ENCODE data around the gene FMNL1. TPM values are rescaled to one million over a fixed set of nuclear protein-coding genes. Genes with fewer than 3 reads are reported as not detected.
A peak's percentile ranks its signal among the peaks of the same experiment; 100 is the strongest.

Gene FMNL1
- total RNA-seq, 2 donors from 2014 or later: 3.5 to 4.5 TPM

GRCh38 chr17:45277216-45277849 lies 55.6 kb downstream of the FMNL1 start:
- Histone ChIP-seq H3K4me1 (ENCODE audit: control insufficient read depth, insufficient read depth, low read length) (peaks cover 4% of the 10 kb centered on the region), H3K27me3 (ENCODE audit: control insufficient read depth, insufficient read depth, low read length, poor library complexity, severe bottlenecking) (no peaks in the 10 kb centered on the region), H3K27ac (ENCODE audit: low read depth, low read length) (no peak overlapping the region), H3K9ac (ENCODE audit: extremely low read depth, low read length, poor library complexity, severe bottlenecking) (no peak overlapping the region), H3K36me3 (ENCODE audit: control insufficient read depth, insufficient read depth, low read length) (peaks cover 9% of the 10 kb centered on the region), H3K9me3 (ENCODE audit: control insufficient read depth, low read length) (no peaks in the 10 kb centered on the region), H3K4me3 (ENCODE audit: low read length) (no peak overlapping the region)
- DNase-seq: peak; percentile 98
- Mint-ChIP-seq H3K9me3 (no peaks in the 10 kb centered on the region), H3K36me3 (ENCODE audit: low read depth) (peaks cover 12% of the 10 kb centered on the region), H3K4me1 (peaks cover 5% of the 10 kb centered on the region), H3K27ac (no peak overlapping the region), H3K27me3 (ENCODE audit: insufficient read depth) (no peaks in the 10 kb centered on the region), H3K4me3 (no peak overlapping the region)
- peak; percentile 90 for TF ChIP-seq CTCF (conservative IDR thresholded peaks at IDR 0.05)
- 65 to 76% methylated on average over 14 to 16 of the region's 16 CpGs for WGBS, 2 experiments (ENCODE audit: insufficient coverage in 1 of 2, insufficient read length in 1 of 2)

GRCh38 chr17:45277992-45278391 lies 56.3 kb downstream of the FMNL1 start:
- TF ChIP-seq CTCF (conservative IDR thresholded peaks at IDR 0.05): no peak
- no peak overlapping the region for H3K4me3 ChIP-seq (ENCODE audit: low read length)
- WGBS, 2 experiments (ENCODE audit: insufficient coverage in 1 of 2, insufficient read length in 1 of 2): 93 to 100% methylated on average over 1 to 7 of the region's 7 CpGs
- H3K27me3 ChIP-seq (ENCODE audit: control insufficient read depth, insufficient read depth, low read length, poor library complexity, severe bottlenecking): no peaks in the 10 kb centered on the region
- H3K4me1 Mint-ChIP-seq: peaks cover 5% of the 10 kb centered on the region
- peaks cover 13% of the 10 kb centered on the region for H3K36me3 ChIP-seq (ENCODE audit: control insufficient read depth, insufficient read depth, low read length)
- peaks cover 4% of the 10 kb centered on the region for H3K4me1 ChIP-seq (ENCODE audit: control insufficient read depth, insufficient read depth, low read length)
- no peak overlapping the region for H3K27ac Mint-ChIP-seq
- no peaks in the 10 kb centered on the region for H3K9me3 Mint-ChIP-seq
- H3K9me3 ChIP-seq (ENCODE audit: control insufficient read depth, low read length): no peaks in the 10 kb centered on the region
- DNase-seq: peak; percentile 44
- H3K4me3 Mint-ChIP-seq: no peak overlapping the region
- H3K36me3 Mint-ChIP-seq (ENCODE audit: low read depth): peaks cover 18% of the 10 kb centered on the region
- H3K27ac ChIP-seq (ENCODE audit: low read depth, low read length): no peak overlapping the region
- H3K27me3 Mint-ChIP-seq (ENCODE audit: insufficient read depth): no peaks in the 10 kb centered on the region
- no peak overlapping the region for H3K9ac ChIP-seq (ENCODE audit: extremely low read depth, low read length, poor library complexity, severe bottlenecking)

- H3K4me1 ChIP-seq (ENCODE audit: control insufficient read depth, insufficient read depth, low read length): peaks cover 4% of the 10 kb centered on the region
- H3K27ac ChIP-seq (ENCODE audit: low read depth, low read length): no peak overlapping the region
- no peaks in the 10 kb centered on the region for H3K9me3 ChIP-seq (ENCODE audit: control insufficient read depth, low read length)
- peaks cover 33% of the 10 kb centered on the region for H3K36me3 Mint-ChIP-seq (ENCODE audit: low read depth)
- H3K27me3 ChIP-seq (ENCODE audit: control insufficient read depth, insufficient read depth, low read length, poor library complexity, severe bottlenecking): no peaks in the 10 kb centered on the region
- WGBS, 2 experiments (ENCODE audit: insufficient coverage in 1 of 2, insufficient read length in 1 of 2): 92 to 96% methylated on average over 3 of the region's 3 CpGs
- H3K4me3 ChIP-seq (ENCODE audit: low read length): no peak overlapping the region
- peaks cover 5% of the 10 kb centered on the region for H3K4me1 Mint-ChIP-seq
- no peak overlapping the region for H3K4me3 Mint-ChIP-seq
- H3K27ac Mint-ChIP-seq: no peak overlapping the region
- no peak overlapping the region for H3K9ac ChIP-seq (ENCODE audit: extremely low read depth, low read length, poor library complexity, severe bottlenecking)
- no peaks in the 10 kb centered on the region for H3K27me3 Mint-ChIP-seq (ENCODE audit: insufficient read depth)
- no peak for DNase-seq
- TF ChIP-seq CTCF (conservative IDR thresholded peaks at IDR 0.05): no peak
- no peaks in the 10 kb centered on the region for H3K9me3 Mint-ChIP-seq
- peaks cover 26% of the 10 kb centered on the region for H3K36me3 ChIP-seq (ENCODE audit: control insufficient read depth, insufficient read depth, low read length)
Observed at GRCh38 chr17:45279898-45280297, 58.2 kb downstream of the FMNL1 start.

All from endodermal cell (in vitro differentiated cells).